ENCODE data around the gene RNF5.

The RNF5 gene

GRCh38 chr6:32195902-32196681 lies 17.9 kb downstream of the RNF5 start:
- Histone ChIP-seq H3K4me3 (ENCODE audit: insufficient read depth in 1 of 2, low read depth in 1 of 2, low read length in 2 of 2) (peak overlapping the region; percentile 86 to 95), H3K36me3 (ENCODE audit: control insufficient read depth in 1 of 2, insufficient read depth in 2 of 2, low read depth in 1 of 2, low read length in 2 of 2) (peaks cover 0 to 4% of the 10 kb centered on the region in 2 experiments), H4K8ac (ENCODE audit: low read length) (peak overlapping the region; percentile 94), H3K9me3 (ENCODE audit: control insufficient read depth, low read length) (no peaks in the 10 kb centered on the region), H3K27ac (ENCODE audit: low read length, poor library complexity, severe bottlenecking) (peak overlapping the region; percentile 99), H2BK12ac (ENCODE audit: low read length in 2 of 2) (peak overlapping the region; percentile 16 to 49), H3K4ac (ENCODE audit: low read depth in 1 of 2, low read length in 2 of 2) (peak overlapping the region; percentile 98 to 99), H3K9ac (ENCODE audit: low read length) (peak overlapping the region; percentile 99), H2AK5ac (ENCODE audit: low read length, severe bottlenecking) (peak overlapping the region; percentile 63), H4K91ac (ENCODE audit: low read length) (peak overlapping the region; percentile 98), H3K4me1 (ENCODE audit: control insufficient read depth, insufficient read depth, low read depth, low read length) (peaks cover 28% of the 10 kb centered on the region), H3K79me1 (replicated peaks; ENCODE audit: low read length, poor library complexity, severe bottlenecking) (peaks cover 11% of the 10 kb centered on the region), H3K4me2 (ENCODE audit: low read length, poor library complexity, severe bottlenecking) (peak overlapping the region; percentile 99), H3K18ac (ENCODE audit: low read depth in 1 of 2, low read length in 2 of 2) (peak overlapping the region; percentile 100), H3K23ac (ENCODE audit: low read length in 2 of 2) (peak overlapping the region; percentile 86 to 92), H2AFZ (ENCODE audit: low read depth, low read length) (peak overlapping the region; percentile 94), H3K14ac (ENCODE audit: low read length in 2 of 2) (peak overlapping the region; percentile 68 to 97), H3K27me3 (ENCODE audit: control insufficient read depth in 1 of 2, insufficient read depth in 1 of 2, low read length in 2 of 2) (peaks cover 0 to 8% of the 10 kb centered on the region in 2 experiments), H2BK15ac (ENCODE audit: low read depth, poor library complexity, severe bottlenecking) (peak overlapping the region; percentile 39), H2BK120ac (ENCODE audit: low read depth, low read length) (peak overlapping the region; percentile 71), H2BK5ac (ENCODE audit: low read depth, low read length, poor library complexity, severe bottlenecking) (peak overlapping the region; percentile 91)
- WGBS: under 1% methylated on average over 46 of the region's 58 CpGs
- DNase-seq: peak; percentile 91

GRCh38 chr6:32196682-32197616 lies 18.7 kb downstream of the RNF5 start:
- Histone ChIP-seq H3K9me3 (ENCODE audit: control insufficient read depth, low read length) (no peaks in the 10 kb centered on the region), H3K14ac (ENCODE audit: low read length in 2 of 2) (no peak overlapping the region), H2BK12ac (ENCODE audit: low read length in 2 of 2) (peak overlapping the region in 1 of 2 experiments; percentile 18), H4K91ac (ENCODE audit: low read length) (peak overlapping the region; percentile 98), H2BK120ac (ENCODE audit: low read depth, low read length) (peak overlapping the region; percentile 11), H3K79me1 (replicated peaks; ENCODE audit: low read length, poor library complexity, severe bottlenecking) (peaks cover 4% of the 10 kb centered on the region), H4K8ac (ENCODE audit: low read length) (peak overlapping the region; percentile 94), H2BK5ac (ENCODE audit: low read depth, low read length, poor library complexity, severe bottlenecking) (no peak overlapping the region), H3K18ac (ENCODE audit: low read depth in 1 of 2, low read length in 2 of 2) (peak overlapping the region; percentile 100), H2AK5ac (ENCODE audit: low read length, severe bottlenecking) (peak overlapping the region; percentile 58), H3K23ac (ENCODE audit: low read length in 2 of 2) (no peak overlapping the region), H3K9ac (ENCODE audit: low read length) (peak overlapping the region; percentile 99), H3K4me1 (ENCODE audit: control insufficient read depth, insufficient read depth, low read depth, low read length) (peaks cover 22% of the 10 kb centered on the region), H2AFZ (ENCODE audit: low read depth, low read length) (no peak overlapping the region), H3K27ac (ENCODE audit: low read length, poor library complexity, severe bottlenecking) (peak overlapping the region; percentile 99), H2BK15ac (ENCODE audit: low read depth, poor library complexity, severe bottlenecking) (peak overlapping the region; percentile 39), H3K4me2 (ENCODE audit: low read length, poor library complexity, severe bottlenecking) (peak overlapping the region; percentile 99), H3K4ac (ENCODE audit: low read depth in 1 of 2, low read length in 2 of 2) (peak overlapping the region; percentile 20 to 71), H3K36me3 (ENCODE audit: control insufficient read depth in 1 of 2, insufficient read depth in 2 of 2, low read depth in 1 of 2, low read length in 2 of 2) (peaks cover 0 to under 1% of the 10 kb centered on the region in 2 experiments), H3K4me3 (ENCODE audit: insufficient read depth in 1 of 2, low read depth in 1 of 2, low read length in 2 of 2) (peak overlapping the region; percentile 86 to 95), H3K27me3 (ENCODE audit: control insufficient read depth in 1 of 2, insufficient read depth in 1 of 2, low read length in 2 of 2) (peaks cover 6 to 16% of the 10 kb centered on the region in 2 experiments)
- peak; percentile 50 for DNase-seq
- WGBS: 61% methylated on average over 24 of the region's 28 CpGs

GRCh38 chr6:32198345-32198696 lies 20.1 kb downstream of the RNF5 start:
- no peak for DNase-seq
- no peak overlapping the region for H2BK120ac ChIP-seq (ENCODE audit: low read depth, low read length)
- H3K4ac ChIP-seq (ENCODE audit: low read depth in 1 of 2, low read length in 2 of 2): no peak overlapping the region
- no peak overlapping the region for H2BK5ac ChIP-seq (ENCODE audit: low read depth, low read length, poor library complexity, severe bottlenecking)
- H3K4me3 ChIP-seq (ENCODE audit: insufficient read depth in 1 of 2, low read depth in 1 of 2, low read length in 2 of 2): no peak overlapping the region
- no peak overlapping the region for H3K14ac ChIP-seq (ENCODE audit: low read length in 2 of 2)
- WGBS: 94% methylated on average over 2 of the region's 3 CpGs
- H2BK15ac ChIP-seq (ENCODE audit: low read depth, poor library complexity, severe bottlenecking): no peak overlapping the region
- no peak overlapping the region for H3K4me2 ChIP-seq (ENCODE audit: low read length, poor library complexity, severe bottlenecking)
- no peak overlapping the region for H2AFZ ChIP-seq (ENCODE audit: low read depth, low read length)
- no peaks in the 10 kb centered on the region for H3K9me3 ChIP-seq (ENCODE audit: control insufficient read depth, low read length)
- no peak overlapping the region for H3K27ac ChIP-seq (ENCODE audit: low read length, poor library complexity, severe bottlenecking)
- no peak overlapping the region for H2BK12ac ChIP-seq (ENCODE audit: low read length in 2 of 2)
- no peak overlapping the region for H2AK5ac ChIP-seq (ENCODE audit: low read length, severe bottlenecking)
- H3K18ac ChIP-seq (ENCODE audit: low read depth in 1 of 2, low read length in 2 of 2): no peak overlapping the region
- no peak overlapping the region for H4K91ac ChIP-seq (ENCODE audit: low read length)
- no peaks in the 10 kb centered on the region for H3K79me1 ChIP-seq (replicated peaks; ENCODE audit: low read length, poor library complexity, severe bottlenecking)
- peaks cover 12% of the 10 kb centered on the region for H3K4me1 ChIP-seq (ENCODE audit: control insufficient read depth, insufficient read depth, low read depth, low read length)
- no peak overlapping the region for H3K23ac ChIP-seq (ENCODE audit: low read length in 2 of 2)
- H3K9ac ChIP-seq (ENCODE audit: low read length): no peak overlapping the region
- peaks cover 8 to 21% of the 10 kb centered on the region in 2 experiments for H3K27me3 ChIP-seq (ENCODE audit: control insufficient read depth in 1 of 2, insufficient read depth in 1 of 2, low read length in 2 of 2)
- H3K36me3 ChIP-seq (ENCODE audit: control insufficient read depth in 1 of 2, insufficient read depth in 2 of 2, low read depth in 1 of 2, low read length in 2 of 2): no peaks in the 10 kb centered on the region
- no peak overlapping the region for H4K8ac ChIP-seq (ENCODE audit: low read length)

DNA sequence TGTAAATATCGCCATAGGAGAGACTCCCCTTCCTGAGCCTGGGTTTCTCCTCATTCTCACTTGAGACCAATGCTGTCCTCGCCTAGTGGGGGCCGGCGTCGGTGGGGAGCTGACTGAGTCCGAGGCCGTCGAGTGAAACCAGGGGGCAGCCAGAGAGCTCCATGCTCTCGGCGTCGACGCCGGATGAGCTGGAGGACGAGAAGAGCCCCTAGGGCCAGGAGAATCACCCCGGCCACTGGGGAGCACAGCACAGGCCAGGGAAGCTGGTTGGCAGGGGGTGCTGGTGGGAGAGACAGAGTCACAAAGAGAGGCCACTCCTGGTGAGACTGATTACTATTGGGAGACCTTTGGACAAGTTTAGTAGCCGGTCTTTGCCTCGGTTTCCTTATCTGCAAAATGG lies 20.7 kb downstream of the RNF5 start:
- 93% methylated on average over 17 of the region's 17 CpGs for WGBS
- no peak overlapping the region for H3K4me2 ChIP-seq (ENCODE audit: low read length, poor library complexity, severe bottlenecking)
- H3K9ac ChIP-seq (ENCODE audit: low read length): no peak overlapping the region
- no peak for DNase-seq
- no peaks in the 10 kb centered on the region for H3K79me1 ChIP-seq (replicated peaks; ENCODE audit: low read length, poor library complexity, severe bottlenecking)
- H2AFZ ChIP-seq (ENCODE audit: low read depth, low read length): no peak overlapping the region
- no peak overlapping the region for H3K14ac ChIP-seq (ENCODE audit: low read length in 2 of 2)
- no peak overlapping the region for H3K18ac ChIP-seq (ENCODE audit: low read depth in 1 of 2, low read length in 2 of 2)
- no peak overlapping the region for H2AK5ac ChIP-seq (ENCODE audit: low read length, severe bottlenecking)
- no peak overlapping the region for H2BK120ac ChIP-seq (ENCODE audit: low read depth, low read length)
- H2BK15ac ChIP-seq (ENCODE audit: low read depth, poor library complexity, severe bottlenecking): no peak overlapping the region
- no peak overlapping the region for H3K4ac ChIP-seq (ENCODE audit: low read depth in 1 of 2, low read length in 2 of 2)
- H3K4me1 ChIP-seq (ENCODE audit: control insufficient read depth, insufficient read depth, low read depth, low read length): peaks cover 16% of the 10 kb centered on the region
- H3K9me3 ChIP-seq (ENCODE audit: control insufficient read depth, low read length): no peaks in the 10 kb centered on the region
- no peak overlapping the region for H2BK12ac ChIP-seq (ENCODE audit: low read length in 2 of 2)
- H3K23ac ChIP-seq (ENCODE audit: low read length in 2 of 2): no peak overlapping the region
- H4K8ac ChIP-seq (ENCODE audit: low read length): no peak overlapping the region
- H3K36me3 ChIP-seq (ENCODE audit: control insufficient read depth in 1 of 2, insufficient read depth in 2 of 2, low read depth in 1 of 2, low read length in 2 of 2): no peaks in the 10 kb centered on the region
- H3K27ac ChIP-seq (ENCODE audit: low read length, poor library complexity, severe bottlenecking): no peak overlapping the region
- H4K91ac ChIP-seq (ENCODE audit: low read length): no peak overlapping the region
- no peak overlapping the region for H3K4me3 ChIP-seq (ENCODE audit: insufficient read depth in 1 of 2, low read depth in 1 of 2, low read length in 2 of 2)
- H2BK5ac ChIP-seq (ENCODE audit: low read depth, low read length, poor library complexity, severe bottlenecking): no peak overlapping the region
- H3K27me3 ChIP-seq (ENCODE audit: control insufficient read depth in 1 of 2, insufficient read depth in 1 of 2, low read length in 2 of 2): peaks cover 10 to 27% of the 10 kb centered on the region in 2 experiments
